ENCODE results near the gene MMP3. TPM values are rescaled to one million over a fixed set of nuclear protein-coding genes. Genes with fewer than 3 reads are reported as not detected.

The MMP3 gene
- total and polyA plus RNA-seq, 12 donors, result 0.14 to 0.69 (median 0.20) TPM; not detected in 9

DNA sequence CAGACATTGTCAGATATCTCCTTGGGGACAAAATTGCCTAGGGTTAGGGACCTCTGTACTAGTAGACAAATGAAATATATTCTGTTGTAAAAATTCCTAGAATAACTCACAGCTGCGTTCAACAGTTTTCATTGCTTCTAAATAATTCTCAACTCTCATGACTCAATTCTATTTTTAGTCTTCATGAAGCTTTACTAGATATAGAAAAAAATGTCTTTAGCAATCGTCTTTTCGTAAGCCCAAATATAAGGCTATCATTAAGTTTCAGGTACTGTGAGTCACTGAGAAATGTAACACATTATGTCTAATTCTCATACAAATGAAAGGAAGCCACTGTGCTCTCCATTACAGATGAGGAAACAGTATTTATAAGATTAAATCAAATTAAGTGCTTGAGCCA lies 24.9 kb upstream of the MMP3 start:
- Histone ChIP-seq H3K4me1 (replicated peaks in 1 of 2) (no peaks in the 10 kb centered on the region), H3K27me3 (no peaks in the 10 kb centered on the region), H3K27ac (no peak overlapping the region), H3K4me3 (no peak overlapping the region), H3K36me3 (replicated peaks in 1 of 2) (no peaks in the 10 kb centered on the region), H3K9me3 (replicated peaks in 1 of 3) (no peaks in the 10 kb centered on the region)
- intact Hi-C loops (cut with DNase I), result no loop called here
- TF ChIP-seq POLR2A (IDR thresholded peaks at IDR 0.05), result no peak
- TF ChIP-seq, protein P1, sequence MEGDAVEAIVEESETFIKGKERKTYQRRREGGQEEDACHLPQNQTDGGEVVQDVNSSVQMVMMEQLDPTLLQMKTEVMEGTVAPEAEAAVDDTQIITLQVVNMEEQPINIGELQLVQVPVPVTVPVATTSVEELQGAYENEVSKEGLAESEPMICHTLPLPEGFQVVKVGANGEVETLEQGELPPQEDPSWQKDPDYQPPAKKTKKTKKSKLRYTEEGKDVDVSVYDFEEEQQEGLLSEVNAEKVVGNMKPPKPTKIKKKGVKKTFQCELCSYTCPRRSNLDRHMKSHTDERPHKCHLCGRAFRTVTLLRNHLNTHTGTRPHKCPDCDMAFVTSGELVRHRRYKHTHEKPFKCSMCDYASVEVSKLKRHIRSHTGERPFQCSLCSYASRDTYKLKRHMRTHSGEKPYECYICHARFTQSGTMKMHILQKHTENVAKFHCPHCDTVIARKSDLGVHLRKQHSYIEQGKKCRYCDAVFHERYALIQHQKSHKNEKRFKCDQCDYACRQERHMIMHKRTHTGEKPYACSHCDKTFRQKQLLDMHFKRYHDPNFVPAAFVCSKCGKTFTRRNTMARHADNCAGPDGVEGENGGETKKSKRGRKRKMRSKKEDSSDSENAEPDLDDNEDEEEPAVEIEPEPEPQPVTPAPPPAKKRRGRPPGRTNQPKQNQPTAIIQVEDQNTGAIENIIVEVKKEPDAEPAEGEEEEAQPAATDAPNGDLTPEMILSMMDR (IDR thresholded peaks at IDR 0.05), result no peak
- DNase-seq, result no peak
- 46 to 63% (median 61%) methylated on average over 3 of the region's 3 CpGs for WGBS, 4 donors

DNA sequence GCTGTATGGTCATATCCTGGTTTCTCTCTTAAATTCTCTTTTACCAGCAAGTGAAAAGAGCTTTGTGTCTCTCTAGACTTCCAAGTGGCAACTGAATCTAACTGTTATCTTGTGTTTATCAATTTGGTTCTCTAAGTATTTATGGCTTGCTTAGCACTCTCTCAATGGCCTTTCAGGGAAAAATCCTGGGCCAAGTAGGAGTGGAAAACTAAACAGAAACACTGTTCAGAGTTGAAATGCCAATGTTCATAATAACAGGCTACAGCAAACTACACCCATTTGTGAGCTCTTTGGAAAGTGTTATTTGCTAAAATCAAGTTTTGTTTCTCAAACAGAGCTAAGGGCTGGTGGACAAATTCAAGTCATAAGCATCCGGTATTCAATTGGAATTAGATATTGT lies 21.3 kb upstream of the MMP3 start:
- H3K36me3 ChIP-seq (replicated peaks in 1 of 2), result no peaks in the 10 kb centered on the region
- no peaks in the 10 kb centered on the region for H3K27me3 ChIP-seq
- TF ChIP-seq, protein P1 (IDR thresholded peaks at IDR 0.05), result no peak
- TF ChIP-seq POLR2A (IDR thresholded peaks at IDR 0.05), result no peak
- H3K27ac ChIP-seq, result no peak overlapping the region
- no peak overlapping the region for H3K4me3 ChIP-seq
- intact Hi-C loops (cut with DNase I), result no loop called here
- DNase-seq, result no peak
- 79 to 93% (median 87%) methylated on average over 1 of the region's 1 CpG for WGBS, 4 donors
- H3K4me1 ChIP-seq (replicated peaks in 1 of 2), result no peaks in the 10 kb centered on the region
- H3K9me3 ChIP-seq (replicated peaks in 1 of 3), result no peaks in the 10 kb centered on the region

DNA sequence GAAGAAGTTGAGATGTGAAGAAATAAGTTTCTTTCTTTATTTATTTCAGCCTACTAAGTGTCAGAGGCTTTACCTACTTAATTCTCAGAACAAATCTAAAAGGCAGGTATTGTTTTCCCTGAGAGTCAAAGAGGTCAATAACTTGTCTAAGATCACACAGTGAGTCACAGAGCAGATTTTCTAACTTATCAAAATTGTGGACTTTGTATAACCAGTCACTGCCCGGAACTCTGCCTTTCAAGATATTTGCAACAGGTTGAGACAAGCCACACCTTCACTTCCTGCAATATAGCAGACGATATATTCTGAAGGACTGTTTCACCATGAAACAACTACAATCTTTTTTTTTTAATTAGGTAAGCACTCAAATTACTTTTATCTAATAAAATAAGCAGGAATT lies 10.5 kb upstream of the MMP3 start:
- TF ChIP-seq POLR2A (IDR thresholded peaks at IDR 0.05), result no peak
- TF ChIP-seq, protein P1 (IDR thresholded peaks at IDR 0.05), result no peak
- Histone ChIP-seq H3K9me3 (replicated peaks in 1 of 3) (no peaks in the 10 kb centered on the region), H3K4me3 (no peak overlapping the region), H3K36me3 (replicated peaks in 1 of 2) (no peaks in the 10 kb centered on the region), H3K27me3 (no peaks in the 10 kb centered on the region), H3K27ac (no peak overlapping the region), H3K4me1 (replicated peaks in 1 of 2) (no peaks in the 10 kb centered on the region)
- DNase-seq, result no peak
- 76 to 78% (median 77%) methylated on average over 2 of the region's 2 CpGs for WGBS, 4 donors
- intact Hi-C loops (cut with DNase I), result no loop called here

DNA sequence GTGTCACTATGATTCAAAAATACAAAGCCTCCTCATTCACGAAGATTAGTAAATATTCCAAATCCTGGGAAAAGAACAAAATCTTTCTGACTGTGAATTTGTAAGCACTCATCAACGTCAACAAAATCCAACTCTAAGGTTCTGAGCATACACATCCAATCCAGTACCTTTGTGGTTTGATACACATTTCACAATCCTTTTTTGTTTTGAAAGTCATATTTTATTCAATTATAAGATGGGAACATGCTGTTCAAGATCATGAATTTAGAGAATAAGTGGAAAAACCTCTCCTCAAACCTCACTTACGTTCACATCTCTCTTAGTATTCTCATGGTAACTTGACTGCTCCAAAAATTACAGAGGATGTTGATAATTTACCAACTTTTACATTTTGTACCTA lies 9.6 kb upstream of the MMP3 start:
- no peak for DNase-seq
- no peaks in the 10 kb centered on the region for H3K36me3 ChIP-seq (replicated peaks in 1 of 2)
- no peak for TF ChIP-seq POLR2A (IDR thresholded peaks at IDR 0.05)
- TF ChIP-seq, protein P1 (IDR thresholded peaks at IDR 0.05), result no peak
- H3K27ac ChIP-seq, result no peak overlapping the region
- H3K4me1 ChIP-seq (replicated peaks in 1 of 2), result no peaks in the 10 kb centered on the region
- no peaks in the 10 kb centered on the region for H3K27me3 ChIP-seq
- intact Hi-C loops (cut with DNase I), result no loop called here
- 72 to 86% (median 75%) methylated on average over 3 of the region's 3 CpGs for WGBS, 4 donors
- H3K4me3 ChIP-seq, result no peak overlapping the region
- no peaks in the 10 kb centered on the region for H3K9me3 ChIP-seq (replicated peaks in 1 of 3)
